CD4-positive, alpha-beta T cell (primary cell): Measurements from ENCODE around the gene ZBTB49. TPM values are rescaled to one million over a fixed set of nuclear protein-coding genes. Genes with fewer than 3 reads are reported as not detected.

Source experiments
- ATAC-seq: fragments of 200-7000 bp; cut with Tn5 transposase; one replicate; pipeline ENCODE4 v1.10.0; 2022; ENCODE audit warnings: mild to moderate bottlenecking; ENCODE audit not compliant: poor library complexity
- CTCF ChIA-PET: fragments of 350-600 bp; sonication (Branson Sonifier 250); formaldehyde crosslinking; loops from one replicate; lab custom pipeline; 2021; ENCODE audit warnings: antibody characterized with exemption, inconsistent platforms; lab: Charles Lee
- POLR2A ChIA-PET: fragments of 350-600 bp; sonication (Branson Sonifier 250); formaldehyde crosslinking; loops from one replicate; lab custom pipeline; 2021; ENCODE audit warnings: antibody characterized with exemption, inconsistent platforms; lab: Charles Lee
- DNase-seq, 14 experiments: peaks; one replicate each; pipeline ENCODE4 v3.0.0-alpha.2; 2013 to 2020; ENCODE audit warnings: mixed read lengths in 2 of 14
- H3K27ac ChIP-seq, 2 donors: one replicate each; pipeline versions ENCODE4 v1.5.1 to v1.7.0; 2013; ENCODE audit warnings: low read length in 2 of 2, low read depth in 1 of 2, mild to moderate bottlenecking in 1 of 2
- H3K27me3 ChIP-seq, 2 experiments: 1 replicate in 1 of 2; 2 replicates in 1 of 2; pipeline versions ENCODE4 v1.6.1 to v1.7.0; 2013; ENCODE audit warnings: low read length in 2 of 2, control low read depth in 1 of 2, mild to moderate bottlenecking in 1 of 2, moderate library complexity in 1 of 2; ENCODE audit not compliant: insufficient read depth in 2 of 2, control insufficient read depth in 1 of 2
- H3K36me3 ChIP-seq: one replicate; pipeline ENCODE4 v1.6.1; 2013; ENCODE audit warnings: low read length, control low read depth; ENCODE audit not compliant: insufficient read depth
- H3K4me1 ChIP-seq: one replicate; pipeline ENCODE4 v1.6.1; 2013; ENCODE audit warnings: low read length, control low read depth; ENCODE audit not compliant: insufficient read depth
- H3K4me3 ChIP-seq: one replicate; pipeline ENCODE4 v1.5.1; 2013; ENCODE audit warnings: mild to moderate bottlenecking, low read length, moderate library complexity
- H3K9me3 ChIP-seq, 2 experiments: 1 replicate in 1 of 2; 2 replicates in 1 of 2; pipeline versions ENCODE4 v1.6.1 to v1.7.0; 2013; ENCODE audit warnings: low read length in 2 of 2, mild to moderate bottlenecking in 2 of 2, control low read depth in 1 of 2, moderate library complexity in 1 of 2; ENCODE audit not compliant: control insufficient read depth in 1 of 2, insufficient read depth in 1 of 2
- H3K27ac Mint-ChIP-seq: one replicate; pipeline ENCODE4 v1.8.0; 2020; ENCODE audit warnings: mixed read lengths
- H3K27me3 Mint-ChIP-seq: one replicate; pipeline ENCODE4 v1.8.0; 2021; ENCODE audit warnings: mixed read lengths
- H3K36me3 Mint-ChIP-seq: one replicate; pipeline ENCODE4 v1.8.0; 2021; ENCODE audit warnings: low read depth, mixed read lengths
- H3K4me1 Mint-ChIP-seq: one replicate; pipeline ENCODE4 v1.8.0; 2021; ENCODE audit warnings: low read depth, mixed read lengths
- H3K4me3 Mint-ChIP-seq: one replicate; pipeline ENCODE4 v1.8.0; 2020; ENCODE audit warnings: mild to moderate bottlenecking, mixed read lengths
- H3K9me3 Mint-ChIP-seq: one replicate; pipeline ENCODE4 v1.8.0; 2020; ENCODE audit warnings: mixed read lengths
- intact Hi-C, 2 experiments: fragments of 100-400 bp; cut with DNase I in 1 of 2; cut with micrococcal nuclease in 1 of 2; formaldehyde crosslinking; loops; one replicate each; pipeline versions ENCODE4 v1.15.1 to v1.9.0; 2023 to 2025; cut with DNase I, micrococcal nuclease
- total RNA-seq, 174 experiments: library from RNA in 2 of 174; stranded (reverse) in 2 of 174; gene quantifications; one replicate each; pipeline ENCODE4 v1.2.3 and lab custom pipeline; 2021 to 2026
- TF ChIP-seq, protein P1 (sequence below): fragments of 200-600 bp; IDR thresholded peaks from one replicate; pipeline ENCODE4 v1.8.0; 2022; ENCODE audit warnings: antibody characterized with exemption, mild to moderate bottlenecking

The ZBTB49 gene
- total RNA-seq, 2 experiments from 2014 or later = 6.6 to 8.8 TPM

DNA sequence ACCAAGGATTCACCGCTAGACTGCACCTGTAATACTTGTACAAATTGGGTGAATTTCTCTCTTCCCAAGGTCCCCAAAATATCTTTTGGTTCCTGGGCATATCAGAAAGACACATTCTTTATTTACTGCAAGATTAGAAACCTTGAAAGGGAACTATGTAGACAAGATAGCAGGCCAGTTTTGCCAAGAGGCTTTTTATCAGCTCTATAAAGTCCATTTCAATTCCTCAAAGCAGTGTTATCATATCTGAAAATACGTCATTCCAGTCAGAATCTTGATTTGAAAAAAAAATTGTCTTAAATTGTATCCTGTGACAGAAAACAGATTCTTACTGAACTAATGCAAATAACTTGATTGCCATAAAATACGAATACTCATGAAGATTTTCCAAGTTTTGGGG, 59.8 kb downstream of the ZBTB49 start:
- intact Hi-C loops = no loop called here
- DNase-seq (no peak), ATAC-seq (no peak)
- Mint-ChIP-seq H3K4me1 (peaks cover 34% of the 10 kb centered on the region), H3K9me3 (peaks cover 4% of the 10 kb centered on the region), H3K36me3 (peaks cover 12% of the 10 kb centered on the region), H3K27ac (no peak overlapping the region), H3K4me3 (no peak overlapping the region), H3K27me3 (no peaks in the 10 kb centered on the region)
- TF ChIP-seq, protein P1, sequence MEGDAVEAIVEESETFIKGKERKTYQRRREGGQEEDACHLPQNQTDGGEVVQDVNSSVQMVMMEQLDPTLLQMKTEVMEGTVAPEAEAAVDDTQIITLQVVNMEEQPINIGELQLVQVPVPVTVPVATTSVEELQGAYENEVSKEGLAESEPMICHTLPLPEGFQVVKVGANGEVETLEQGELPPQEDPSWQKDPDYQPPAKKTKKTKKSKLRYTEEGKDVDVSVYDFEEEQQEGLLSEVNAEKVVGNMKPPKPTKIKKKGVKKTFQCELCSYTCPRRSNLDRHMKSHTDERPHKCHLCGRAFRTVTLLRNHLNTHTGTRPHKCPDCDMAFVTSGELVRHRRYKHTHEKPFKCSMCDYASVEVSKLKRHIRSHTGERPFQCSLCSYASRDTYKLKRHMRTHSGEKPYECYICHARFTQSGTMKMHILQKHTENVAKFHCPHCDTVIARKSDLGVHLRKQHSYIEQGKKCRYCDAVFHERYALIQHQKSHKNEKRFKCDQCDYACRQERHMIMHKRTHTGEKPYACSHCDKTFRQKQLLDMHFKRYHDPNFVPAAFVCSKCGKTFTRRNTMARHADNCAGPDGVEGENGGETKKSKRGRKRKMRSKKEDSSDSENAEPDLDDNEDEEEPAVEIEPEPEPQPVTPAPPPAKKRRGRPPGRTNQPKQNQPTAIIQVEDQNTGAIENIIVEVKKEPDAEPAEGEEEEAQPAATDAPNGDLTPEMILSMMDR = no peak
- H3K27ac ChIP-seq = no peak overlapping the region
- no peak overlapping the region for H3K4me3 ChIP-seq
- H3K36me3 ChIP-seq = no peaks in the 10 kb centered on the region
- no peaks in the 10 kb centered on the region for H3K27me3 ChIP-seq
- H3K9me3 ChIP-seq = peaks cover 0 to 7% of the 10 kb centered on the region in 2 experiments
- ChIA-PET POLR2A (interaction anchor here (2.5 kb wide), 1 partner anchor 38 kb away, joined by 12 read pairs; the partner anchor contains the start of gene NSG1), CTCF (interaction anchor here (0.6 kb wide), 1 partner anchor 19 kb away, joined by 3 read pairs; no protein-coding TSS in a partner anchor)
- peaks cover 16% of the 10 kb centered on the region for H3K4me1 ChIP-seq

DNA sequence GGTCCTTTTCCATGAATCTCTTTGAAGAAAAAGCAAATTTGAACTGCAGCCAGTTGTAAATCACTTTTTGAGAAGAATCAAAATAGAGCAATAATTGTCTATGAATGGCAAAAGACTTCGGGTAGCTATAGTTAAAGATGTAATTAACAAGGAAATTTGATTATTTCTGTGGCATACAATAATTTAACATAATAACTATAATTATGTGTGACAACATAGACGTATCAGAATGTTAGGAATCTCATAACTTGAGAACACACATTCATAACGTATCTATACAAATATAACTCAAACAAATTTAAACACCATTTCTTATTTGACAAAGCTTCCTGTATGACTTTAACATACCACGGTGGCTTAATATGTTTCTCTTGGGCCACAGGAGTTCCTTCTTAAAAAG, 60.9 kb downstream of the ZBTB49 start:
- peaks cover 4% of the 10 kb centered on the region for H3K9me3 Mint-ChIP-seq
- POLR2A ChIA-PET = no interaction called here
- H3K4me3 Mint-ChIP-seq = no peak overlapping the region
- H3K4me3 ChIP-seq = no peak overlapping the region
- CTCF ChIA-PET = no interaction called here
- H3K27ac ChIP-seq = no peak overlapping the region
- no peaks in the 10 kb centered on the region for H3K27me3 ChIP-seq
- no peak for ATAC-seq
- H3K4me1 Mint-ChIP-seq = peaks cover 29% of the 10 kb centered on the region
- intact Hi-C loops = no loop called here
- H3K9me3 ChIP-seq = peaks cover 0 to 7% of the 10 kb centered on the region in 2 experiments
- DNase-seq = no peak
- no peaks in the 10 kb centered on the region for H3K36me3 ChIP-seq
- TF ChIP-seq, protein P1 = no peak
- peaks cover 16% of the 10 kb centered on the region for H3K4me1 ChIP-seq
- H3K27me3 Mint-ChIP-seq = no peaks in the 10 kb centered on the region
- H3K27ac Mint-ChIP-seq = no peak overlapping the region
- H3K36me3 Mint-ChIP-seq = peaks cover 12% of the 10 kb centered on the region

DNA sequence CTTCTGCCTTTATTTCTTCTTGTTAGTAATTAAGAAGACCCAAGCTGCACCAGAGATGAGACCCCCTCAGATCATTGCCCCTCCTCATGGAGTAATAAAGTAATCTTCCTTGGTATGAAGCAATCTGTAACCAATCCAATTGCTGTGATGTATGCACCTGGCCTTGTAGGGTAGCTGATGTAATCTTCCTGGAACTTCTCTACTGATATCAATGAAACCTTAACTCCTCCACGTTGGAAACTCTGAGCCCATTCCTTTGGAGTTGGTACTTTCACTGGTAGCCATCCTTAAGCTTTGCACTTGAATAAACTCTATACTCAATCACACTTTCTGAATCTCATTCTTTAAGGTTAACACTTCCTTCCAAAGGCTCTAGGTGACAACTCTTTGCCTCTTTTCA, 65.3 kb downstream of the ZBTB49 start:
- Histone ChIP-seq H3K4me3 (no peak overlapping the region), H3K27ac (no peak overlapping the region), H3K9me3 (peaks cover 0 to 4% of the 10 kb centered on the region in 2 experiments), H3K36me3 (no peaks in the 10 kb centered on the region), H3K4me1 (no peaks in the 10 kb centered on the region), H3K27me3 (peaks cover 0 to 3% of the 10 kb centered on the region in 2 experiments)
- no peak for DNase-seq
- POLR2A ChIA-PET = no interaction called here
- H3K27me3 Mint-ChIP-seq = no peaks in the 10 kb centered on the region
- H3K36me3 Mint-ChIP-seq = no peaks in the 10 kb centered on the region
- CTCF ChIA-PET = no interaction called here
- no peak overlapping the region for H3K4me3 Mint-ChIP-seq
- no peaks in the 10 kb centered on the region for H3K4me1 Mint-ChIP-seq
- intact Hi-C loops = no loop called here
- ATAC-seq = no peak
- H3K9me3 Mint-ChIP-seq = no peaks in the 10 kb centered on the region
- H3K27ac Mint-ChIP-seq = no peak overlapping the region
- TF ChIP-seq, protein P1 = no peak
